BJ (cell line): ENCODE measurements around the gene HOMER3. TPM values are rescaled to one million over a fixed set of nuclear protein-coding genes. Genes with fewer than 3 reads are reported as not detected.
"Not testable (repeated sequence)": the region's sequence is repeated elsewhere in the genome, so short reads cannot be mapped to it uniquely, and the experiment has no call there.

ENCODE experiments used
- CTCF ChIA-PET: fragments of 350-600 bp; formaldehyde crosslinking; extraction: SDS; loops from one replicate; lab custom pipeline; 2021; ENCODE audit warnings: antibody characterized with exemption, inconsistent platforms; lab: Yijun Ruan, JAX
- POLR2A ChIA-PET: fragments of 300-600 bp; sonication (Branson Sonifier 250); formaldehyde crosslinking; extraction: SDS; loops from one replicate; lab custom pipeline; 2021; ENCODE audit warnings: antibody characterized with exemption; lab: Charles Lee
- DNase-seq: peaks from one replicate; pipeline ENCODE4 v3.0.0-alpha.2; 2011; ENCODE audit warnings: low read depth
- H3K27me3 ChIP-seq: 2 replicates; pipeline ENCODE4 v1.6.0; 2011; ENCODE audit warnings: low read length; ENCODE audit not compliant: control insufficient read depth, insufficient read depth
- H3K36me3 ChIP-seq: 2 replicates; pipeline ENCODE4 v1.5.1; 2011; ENCODE audit warnings: low read length; ENCODE audit not compliant: control insufficient read depth, insufficient read depth
- H3K4me3 ChIP-seq: 2 replicates; pipeline ENCODE4 v1.5.1; 2011; ENCODE audit warnings: low read depth, mild to moderate bottlenecking, control low read depth, low read length
- CTCF ChIP-seq: IDR thresholded peaks from 2 replicates; pipeline ENCODE4 v1.5.1; 2011; ENCODE audit warnings: low read depth, mild to moderate bottlenecking, control low read depth, inconsistent platforms, low read length, moderate library complexity; ENCODE audit not compliant: insufficient read depth
- polyA plus RNA-seq: library from polyadenylated mRNA; depleted of rRNA; stranded (reverse); fragments of >200 nt; gene quantifications from 2 replicates; pipeline ENCODE4 v1.2.3, GENCODE V29; 2011

Gene HOMER3
- polyA plus RNA-seq, 1 experiment: 55.3 TPM

GRCh38 chr19:18904334-18905057 is 36.5 kb downstream of the HOMER3 start:
- peaks cover 48% of the 10 kb centered on the region for H3K36me3 ChIP-seq
- POLR2A ChIA-PET: no interaction called here
- TF ChIP-seq CTCF: no peak
- CTCF ChIA-PET: interaction anchor here (0.8 kb wide), 1 partner anchor 14 kb away, joined by 3 read pairs; the partner anchor contains the start of genes COPE and DDX49
- no peak for DNase-seq
- no peaks in the 10 kb centered on the region for H3K27me3 ChIP-seq
- no peak overlapping the region for H3K4me3 ChIP-seq

DNA sequence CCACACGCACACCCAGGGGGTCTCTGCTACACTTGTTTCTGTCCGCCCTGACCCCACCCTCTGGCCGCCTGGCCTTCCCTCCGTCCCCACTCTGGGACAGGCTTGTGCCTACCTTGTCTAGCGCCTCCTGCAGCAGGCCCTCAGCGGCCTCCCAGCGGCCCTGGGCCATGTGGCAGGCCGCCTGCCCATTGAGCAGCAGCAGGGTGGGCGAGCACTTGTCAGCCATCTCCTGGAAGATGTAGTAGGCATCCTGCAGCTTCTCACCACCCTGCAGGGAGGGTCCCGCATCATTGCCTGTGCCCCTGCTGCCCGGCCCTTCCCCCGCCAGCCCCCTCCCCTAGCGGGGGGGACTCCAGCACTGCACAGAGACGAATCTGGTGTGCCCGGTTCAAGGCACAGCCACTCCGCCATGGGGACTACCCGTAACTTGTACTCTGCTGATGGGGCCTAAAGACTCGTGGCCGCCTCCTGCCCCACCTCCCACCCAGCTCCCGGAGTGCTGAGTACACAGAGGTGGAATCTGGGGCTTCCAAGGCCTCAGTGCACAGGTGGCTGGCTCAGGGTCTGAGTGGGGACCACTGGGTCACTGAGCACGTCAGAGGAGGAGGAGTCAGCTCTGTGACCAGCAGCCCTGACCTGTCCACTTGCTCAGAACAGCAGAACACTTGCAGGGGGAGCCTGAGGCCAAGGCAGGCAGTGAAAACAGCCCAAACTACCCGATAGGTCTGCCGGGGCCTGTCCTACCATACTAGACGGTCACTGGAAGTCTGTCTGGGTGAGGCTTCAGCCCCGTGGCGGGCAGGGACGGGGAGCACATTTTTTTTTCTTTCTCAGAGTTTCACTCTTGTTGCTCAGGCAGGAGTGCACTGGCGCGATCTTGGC is 37.6 kb downstream of the HOMER3 start:
- POLR2A ChIA-PET: no interaction called here
- peaks cover 45% of the 10 kb centered on the region for H3K36me3 ChIP-seq

GRCh38 chr19:18902519-18902918 is 38.5 kb downstream of the HOMER3 start:
- DNase-seq, H3K4me3 ChIP-seq, H3K27me3 ChIP-seq, POLR2A ChIA-PET, CTCF ChIA-PET: not testable (repeated sequence)
- peaks cover 43% of the 10 kb centered on the region for H3K36me3 ChIP-seq

More for the DNA sequence above, 37.6 kb downstream of the HOMER3 start:
- CTCF ChIA-PET: interaction anchor here (0.8 kb wide), 1 partner anchor 9 kb away, joined by 3 read pairs; no protein-coding TSS in a partner anchor
- no peak overlapping the region for H3K4me3 ChIP-seq
- no peak for DNase-seq
- no peaks in the 10 kb centered on the region for H3K27me3 ChIP-seq
- no peak for TF ChIP-seq CTCF

- no peaks in the 10 kb centered on the region for H3K27me3 ChIP-seq
- DNase-seq: no peak
- no peak overlapping the region for H3K4me3 ChIP-seq
- POLR2A ChIA-PET: no interaction called here
- CTCF ChIA-PET: no interaction called here
- H3K36me3 ChIP-seq: peaks cover 36% of the 10 kb centered on the region
- no peak for TF ChIP-seq CTCF
Observed at GRCh38 chr19:18901491-18901890, 39.5 kb downstream of the HOMER3 start.

DNA sequence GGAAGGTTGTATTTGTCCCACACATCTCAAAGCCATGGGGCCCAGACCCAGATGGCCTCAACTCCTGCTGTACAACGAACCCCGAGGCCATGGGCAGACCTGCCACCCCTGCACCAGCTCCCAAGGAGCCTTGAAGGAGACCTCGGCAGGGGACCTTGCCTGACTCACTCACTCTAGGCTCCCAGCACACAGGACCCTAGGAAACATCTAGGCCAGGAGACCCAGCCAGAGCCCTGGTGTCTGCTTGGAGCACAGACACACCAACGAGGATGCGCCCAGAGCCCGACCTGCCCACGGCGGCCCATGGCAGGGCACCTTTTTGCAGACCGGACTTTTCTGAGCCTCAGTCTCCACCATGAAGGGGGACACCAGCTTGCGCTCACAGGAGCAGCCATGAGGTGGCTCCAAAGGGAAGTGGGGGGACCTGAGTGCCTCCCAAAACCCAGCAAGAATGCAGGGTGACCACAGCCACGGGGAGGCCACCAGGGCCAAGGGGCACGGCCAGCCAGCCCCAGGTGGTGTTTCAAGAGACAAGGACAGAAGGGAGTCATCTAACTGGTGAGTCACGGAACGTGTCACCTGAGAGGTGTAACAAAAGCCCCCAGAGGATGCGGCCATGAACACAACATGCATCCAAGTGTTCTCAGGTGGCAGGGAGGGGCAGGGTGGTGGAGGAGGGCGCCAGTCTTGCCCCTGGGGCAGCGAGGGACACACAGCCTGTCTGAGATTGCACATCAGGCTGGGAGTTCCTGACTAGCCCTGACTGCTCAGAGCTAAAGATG is 40.1 kb downstream of the HOMER3 start:
- TF ChIP-seq CTCF: no peak
- ChIA-PET POLR2A (no interaction called here), CTCF (interaction anchor here (1.3 kb wide), 1 partner anchor 85 kb away, joined by 3 read pairs; no protein-coding TSS in a partner anchor)
- no peak for DNase-seq
- Histone ChIP-seq H3K4me3 (no peak overlapping the region), H3K27me3 (no peaks in the 10 kb centered on the region), H3K36me3 (peaks cover 31% of the 10 kb centered on the region)
